ENCODE data around the gene ABCA7. TPM values are rescaled to one million over a fixed set of nuclear protein-coding genes. Genes with fewer than 3 reads are reported as not detected.
A peak's percentile ranks its signal among the peaks of the same experiment; 100 is the strongest.

The ABCA7 gene, protein sequence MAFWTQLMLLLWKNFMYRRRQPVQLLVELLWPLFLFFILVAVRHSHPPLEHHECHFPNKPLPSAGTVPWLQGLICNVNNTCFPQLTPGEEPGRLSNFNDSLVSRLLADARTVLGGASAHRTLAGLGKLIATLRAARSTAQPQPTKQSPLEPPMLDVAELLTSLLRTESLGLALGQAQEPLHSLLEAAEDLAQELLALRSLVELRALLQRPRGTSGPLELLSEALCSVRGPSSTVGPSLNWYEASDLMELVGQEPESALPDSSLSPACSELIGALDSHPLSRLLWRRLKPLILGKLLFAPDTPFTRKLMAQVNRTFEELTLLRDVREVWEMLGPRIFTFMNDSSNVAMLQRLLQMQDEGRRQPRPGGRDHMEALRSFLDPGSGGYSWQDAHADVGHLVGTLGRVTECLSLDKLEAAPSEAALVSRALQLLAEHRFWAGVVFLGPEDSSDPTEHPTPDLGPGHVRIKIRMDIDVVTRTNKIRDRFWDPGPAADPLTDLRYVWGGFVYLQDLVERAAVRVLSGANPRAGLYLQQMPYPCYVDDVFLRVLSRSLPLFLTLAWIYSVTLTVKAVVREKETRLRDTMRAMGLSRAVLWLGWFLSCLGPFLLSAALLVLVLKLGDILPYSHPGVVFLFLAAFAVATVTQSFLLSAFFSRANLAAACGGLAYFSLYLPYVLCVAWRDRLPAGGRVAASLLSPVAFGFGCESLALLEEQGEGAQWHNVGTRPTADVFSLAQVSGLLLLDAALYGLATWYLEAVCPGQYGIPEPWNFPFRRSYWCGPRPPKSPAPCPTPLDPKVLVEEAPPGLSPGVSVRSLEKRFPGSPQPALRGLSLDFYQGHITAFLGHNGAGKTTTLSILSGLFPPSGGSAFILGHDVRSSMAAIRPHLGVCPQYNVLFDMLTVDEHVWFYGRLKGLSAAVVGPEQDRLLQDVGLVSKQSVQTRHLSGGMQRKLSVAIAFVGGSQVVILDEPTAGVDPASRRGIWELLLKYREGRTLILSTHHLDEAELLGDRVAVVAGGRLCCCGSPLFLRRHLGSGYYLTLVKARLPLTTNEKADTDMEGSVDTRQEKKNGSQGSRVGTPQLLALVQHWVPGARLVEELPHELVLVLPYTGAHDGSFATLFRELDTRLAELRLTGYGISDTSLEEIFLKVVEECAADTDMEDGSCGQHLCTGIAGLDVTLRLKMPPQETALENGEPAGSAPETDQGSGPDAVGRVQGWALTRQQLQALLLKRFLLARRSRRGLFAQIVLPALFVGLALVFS (N-terminal part only)
- total RNA-seq (2021) (40.3 to 45.0 TPM (median 41.3 TPM) in 3 replicates), Bru-seq, nascent RNA (percentile 37 among the genes with signal in this experiment)
- long read RNA-seq, experiment 1, full-length matches to known transcripts, result 5 of 43 reads
- long read RNA-seq, experiment 1, partial matches to known transcripts, result 20 of 43 reads
- long read RNA-seq, experiment 1, other reads (novel, unspliced or antisense), result 18 of 43 reads
- long read RNA-seq, experiment 2, full-length matches to known transcripts, result 3 of 29 reads
- long read RNA-seq, experiment 2, partial matches to known transcripts, result 19 of 29 reads
- long read RNA-seq, experiment 2, other reads (novel, unspliced or antisense), result 7 of 29 reads
- long read RNA-seq, experiment 3, result 0 reads

DNA sequence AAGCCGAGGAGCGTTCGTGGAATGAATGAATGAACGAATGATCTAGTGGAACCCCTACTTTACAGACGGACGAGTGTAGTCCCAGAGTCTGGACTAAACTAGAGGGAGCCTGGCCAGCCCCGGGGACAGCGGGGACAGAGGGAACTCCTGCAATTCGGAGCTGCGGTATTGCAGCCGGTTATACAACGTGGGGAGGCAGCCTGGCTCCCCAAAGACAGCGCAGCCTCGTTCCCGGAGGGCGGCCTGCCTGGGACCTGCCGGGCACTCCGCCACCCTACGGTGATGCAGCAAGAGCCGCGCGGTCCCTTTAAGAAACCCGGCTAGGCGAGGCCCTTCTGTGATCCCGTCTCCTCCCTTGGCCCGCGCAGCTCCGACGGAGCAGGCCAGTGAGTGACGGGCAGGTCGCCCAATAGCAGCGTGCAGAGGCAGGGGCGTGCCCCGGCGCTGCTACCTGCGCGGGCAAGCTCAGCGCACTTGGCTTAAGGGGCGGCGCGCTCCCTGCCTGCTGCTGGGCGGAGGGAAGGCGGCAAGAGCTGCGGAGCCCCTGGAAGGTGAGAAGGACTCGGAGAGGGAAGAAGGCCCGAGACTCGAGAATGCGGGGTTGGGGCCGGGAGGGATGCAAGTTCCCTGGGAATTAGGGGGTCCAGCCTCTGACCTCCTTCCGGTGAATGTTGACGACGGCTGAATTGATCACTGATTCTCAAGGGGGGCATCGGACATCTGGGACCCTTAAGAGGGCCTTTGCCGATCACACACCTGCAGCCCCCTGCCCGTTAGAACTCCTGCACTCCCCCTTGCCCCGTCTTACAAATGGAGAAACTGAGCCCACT lies at the start of gene ABCA7:
ABCA7 (plus strand) TSS at position 462 of the 830 bp plus-strand sequence. CDS start 1,255 bp downstream, outside the sequence.
- DNase-seq (ENCODE audit: low spot score) (peak; percentile 100), ATAC-seq (peak; percentile 84)
- Mint-ChIP-seq H3K4me1 (peaks cover 12% of the 10 kb centered on the region), H3K27ac (peak within 1 kb of the TSS; percentile 90), H3K27me3 (ENCODE audit: low read depth) (no peaks in the 10 kb centered on the region), H3K4me3 (peak within 1 kb of the TSS; percentile 84), H3K36me3 (peaks cover 28% of the 10 kb centered on the region), H3K9me3 (no peaks in the 10 kb centered on the region)
- ChIA-PET CTCF (interaction anchor here (0.5 to 3.4 kb wide), 13 partner anchors 9 to 181 kb away, joined by 3 to 29 read pairs (median 4); partner anchors contain the start of genes ARHGAP45 and CNN2), POLR2A (interaction anchor here (0.5 to 3.2 kb wide), 11 partner anchors 8 to 178 kb away, joined by 3 to 70 read pairs (median 4); partner anchors contain the start of genes ARHGAP45, CNN2 and RNU6-2)
- TF ChIP-seq, protein P1, sequence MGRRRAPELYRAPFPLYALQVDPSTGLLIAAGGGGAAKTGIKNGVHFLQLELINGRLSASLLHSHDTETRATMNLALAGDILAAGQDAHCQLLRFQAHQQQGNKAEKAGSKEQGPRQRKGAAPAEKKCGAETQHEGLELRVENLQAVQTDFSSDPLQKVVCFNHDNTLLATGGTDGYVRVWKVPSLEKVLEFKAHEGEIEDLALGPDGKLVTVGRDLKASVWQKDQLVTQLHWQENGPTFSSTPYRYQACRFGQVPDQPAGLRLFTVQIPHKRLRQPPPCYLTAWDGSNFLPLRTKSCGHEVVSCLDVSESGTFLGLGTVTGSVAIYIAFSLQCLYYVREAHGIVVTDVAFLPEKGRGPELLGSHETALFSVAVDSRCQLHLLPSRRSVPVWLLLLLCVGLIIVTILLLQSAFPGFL (CRISPR knock-in tag; IDR thresholded peaks at IDR 0.05; ENCODE audit: borderline replicate concordance), result no peak
- TF ChIP-seq GABPB1 (CRISPR knock-in tag; IDR thresholded peaks at IDR 0.05), result no peak
- TF ChIP-seq MXD4 (CRISPR knock-in tag; IDR thresholded peaks at IDR 0.05; ENCODE audit: borderline replicate concordance), result no peak
- TF ChIP-seq JUN (CRISPR knock-in tag; IDR thresholded peaks at IDR 0.05), result no peak
- TF ChIP-seq, protein P2, sequence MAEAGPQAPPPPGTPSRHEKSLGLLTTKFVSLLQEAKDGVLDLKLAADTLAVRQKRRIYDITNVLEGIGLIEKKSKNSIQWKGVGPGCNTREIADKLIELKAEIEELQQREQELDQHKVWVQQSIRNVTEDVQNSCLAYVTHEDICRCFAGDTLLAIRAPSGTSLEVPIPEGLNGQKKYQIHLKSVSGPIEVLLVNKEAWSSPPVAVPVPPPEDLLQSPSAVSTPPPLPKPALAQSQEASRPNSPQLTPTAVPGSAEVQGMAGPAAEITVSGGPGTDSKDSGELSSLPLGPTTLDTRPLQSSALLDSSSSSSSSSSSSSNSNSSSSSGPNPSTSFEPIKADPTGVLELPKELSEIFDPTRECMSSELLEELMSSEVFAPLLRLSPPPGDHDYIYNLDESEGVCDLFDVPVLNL (CRISPR knock-in tag; IDR thresholded peaks at IDR 0.05; ENCODE audit: borderline replicate concordance, low read depth), result 0 out of 2 replicates have a peak, but pooled peaks have one; percentile 56
- TF ChIP-seq, protein P3, sequence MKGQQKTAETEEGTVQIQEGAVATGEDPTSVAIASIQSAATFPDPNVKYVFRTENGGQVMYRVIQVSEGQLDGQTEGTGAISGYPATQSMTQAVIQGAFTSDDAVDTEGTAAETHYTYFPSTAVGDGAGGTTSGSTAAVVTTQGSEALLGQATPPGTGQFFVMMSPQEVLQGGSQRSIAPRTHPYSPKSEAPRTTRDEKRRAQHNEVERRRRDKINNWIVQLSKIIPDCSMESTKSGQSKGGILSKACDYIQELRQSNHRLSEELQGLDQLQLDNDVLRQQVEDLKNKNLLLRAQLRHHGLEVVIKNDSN (CRISPR knock-in tag; IDR thresholded peaks at IDR 0.05), result peak; percentile 57; the same call in 1 of the 2 replicates
- TF ChIP-seq ZNF232 (CRISPR knock-in tag; IDR thresholded peaks at IDR 0.05), result no peak
- TF ChIP-seq, protein P4, sequence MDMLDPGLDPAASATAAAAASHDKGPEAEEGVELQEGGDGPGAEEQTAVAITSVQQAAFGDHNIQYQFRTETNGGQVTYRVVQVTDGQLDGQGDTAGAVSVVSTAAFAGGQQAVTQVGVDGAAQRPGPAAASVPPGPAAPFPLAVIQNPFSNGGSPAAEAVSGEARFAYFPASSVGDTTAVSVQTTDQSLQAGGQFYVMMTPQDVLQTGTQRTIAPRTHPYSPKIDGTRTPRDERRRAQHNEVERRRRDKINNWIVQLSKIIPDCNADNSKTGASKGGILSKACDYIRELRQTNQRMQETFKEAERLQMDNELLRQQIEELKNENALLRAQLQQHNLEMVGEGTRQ (CRISPR knock-in tag; IDR thresholded peaks at IDR 0.05), result peak; percentile 52; the same call in 1 of the 2 replicates
- no peak for TF ChIP-seq ATF1 (CRISPR knock-in tag; IDR thresholded peaks at IDR 0.05)
- no peak for TF ChIP-seq GTF2I (CRISPR knock-in tag; conservative IDR thresholded peaks at IDR 0.05)
- no peak for TF ChIP-seq KAT7 (CRISPR knock-in tag; IDR thresholded peaks at IDR 0.05; ENCODE audit: borderline replicate concordance)
- TF ChIP-seq JAZF1 (CRISPR knock-in tag; IDR thresholded peaks at IDR 0.05), result no peak
- TF ChIP-seq, protein P5, sequence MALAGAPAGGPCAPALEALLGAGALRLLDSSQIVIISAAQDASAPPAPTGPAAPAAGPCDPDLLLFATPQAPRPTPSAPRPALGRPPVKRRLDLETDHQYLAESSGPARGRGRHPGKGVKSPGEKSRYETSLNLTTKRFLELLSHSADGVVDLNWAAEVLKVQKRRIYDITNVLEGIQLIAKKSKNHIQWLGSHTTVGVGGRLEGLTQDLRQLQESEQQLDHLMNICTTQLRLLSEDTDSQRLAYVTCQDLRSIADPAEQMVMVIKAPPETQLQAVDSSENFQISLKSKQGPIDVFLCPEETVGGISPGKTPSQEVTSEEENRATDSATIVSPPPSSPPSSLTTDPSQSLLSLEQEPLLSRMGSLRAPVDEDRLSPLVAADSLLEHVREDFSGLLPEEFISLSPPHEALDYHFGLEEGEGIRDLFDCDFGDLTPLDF (CRISPR knock-in tag; IDR thresholded peaks at IDR 0.05), result no peak
- TF ChIP-seq ZNF138 (CRISPR knock-in tag; conservative IDR thresholded peaks at IDR 0.05), result no peak
- TF ChIP-seq SMAD3 (CRISPR knock-in tag; IDR thresholded peaks at IDR 0.05; ENCODE audit: borderline replicate concordance), result no peak
- TF ChIP-seq, protein P6, sequence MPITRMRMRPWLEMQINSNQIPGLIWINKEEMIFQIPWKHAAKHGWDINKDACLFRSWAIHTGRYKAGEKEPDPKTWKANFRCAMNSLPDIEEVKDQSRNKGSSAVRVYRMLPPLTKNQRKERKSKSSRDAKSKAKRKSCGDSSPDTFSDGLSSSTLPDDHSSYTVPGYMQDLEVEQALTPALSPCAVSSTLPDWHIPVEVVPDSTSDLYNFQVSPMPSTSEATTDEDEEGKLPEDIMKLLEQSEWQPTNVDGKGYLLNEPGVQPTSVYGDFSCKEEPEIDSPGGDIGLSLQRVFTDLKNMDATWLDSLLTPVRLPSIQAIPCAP (CRISPR knock-in tag; IDR thresholded peaks at IDR 0.05), result no peak
- TF ChIP-seq, protein P7, sequence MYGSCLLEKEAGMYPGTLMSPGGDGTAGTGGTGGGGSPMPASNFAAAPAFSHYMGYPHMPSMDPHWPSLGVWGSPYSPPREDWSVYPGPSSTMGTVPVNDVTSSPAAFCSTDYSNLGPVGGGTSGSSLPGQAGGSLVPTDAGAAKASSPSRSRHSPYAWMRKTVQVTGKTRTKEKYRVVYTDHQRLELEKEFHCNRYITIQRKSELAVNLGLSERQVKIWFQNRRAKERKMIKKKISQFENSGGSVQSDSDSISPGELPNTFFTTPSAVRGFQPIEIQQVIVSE (CRISPR knock-in tag; IDR thresholded peaks at IDR 0.05; ENCODE audit: borderline replicate concordance), result 0 out of 2 replicates have a peak, but pooled peaks have one; percentile 20
- TF ChIP-seq, protein P8, sequence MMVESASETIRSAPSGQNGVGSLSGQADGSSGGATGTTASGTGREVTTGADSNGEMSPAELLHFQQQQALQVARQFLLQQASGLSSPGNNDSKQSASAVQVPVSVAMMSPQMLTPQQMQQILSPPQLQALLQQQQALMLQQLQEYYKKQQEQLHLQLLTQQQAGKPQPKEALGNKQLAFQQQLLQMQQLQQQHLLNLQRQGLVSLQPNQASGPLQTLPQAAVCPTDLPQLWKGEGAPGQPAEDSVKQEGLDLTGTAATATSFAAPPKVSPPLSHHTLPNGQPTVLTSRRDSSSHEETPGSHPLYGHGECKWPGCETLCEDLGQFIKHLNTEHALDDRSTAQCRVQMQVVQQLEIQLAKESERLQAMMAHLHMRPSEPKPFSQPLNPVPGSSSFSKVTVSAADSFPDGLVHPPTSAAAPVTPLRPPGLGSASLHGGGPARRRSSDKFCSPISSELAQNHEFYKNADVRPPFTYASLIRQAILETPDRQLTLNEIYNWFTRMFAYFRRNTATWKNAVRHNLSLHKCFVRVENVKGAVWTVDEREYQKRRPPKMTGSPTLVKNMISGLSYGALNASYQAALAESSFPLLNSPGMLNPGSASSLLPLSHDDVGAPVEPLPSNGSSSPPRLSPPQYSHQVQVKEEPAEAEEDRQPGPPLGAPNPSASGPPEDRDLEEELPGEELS (CRISPR knock-in tag; IDR thresholded peaks at IDR 0.05), result no peak
- TF ChIP-seq ZNF396 (CRISPR knock-in tag; IDR thresholded peaks at IDR 0.05; ENCODE audit: borderline replicate concordance), result no peak
- no peak for TF ChIP-seq HMGA2 (CRISPR knock-in tag; IDR thresholded peaks at IDR 0.05)
- TF ChIP-seq TCF7 (CRISPR knock-in tag; IDR thresholded peaks at IDR 0.05; ENCODE audit: low read depth), result no peak
